NCI-H1417 treated with DMSO at 0.1 percent for 48 hours (cell line): ENCODE data around the gene SPIRE1.
"Not testable (repeated sequence)": the region's sequence is repeated elsewhere in the genome, so short reads cannot be mapped to it uniquely, and the experiment has no call there.

Experiments used
- DNase-seq: peaks from one replicate; lab custom pipeline; 2025; lab: John Stamatoyannopoulos, UW

SPIRE1 gene

GRCh38 chr18:12552879-12553242, 105.0 kb downstream of the SPIRE1 start:
- no peak for DNase-seq

GRCh38 chr18:12551943-12552878, 105.7 kb downstream of the SPIRE1 start:
- not testable (repeated sequence) for DNase-seq

DNA sequence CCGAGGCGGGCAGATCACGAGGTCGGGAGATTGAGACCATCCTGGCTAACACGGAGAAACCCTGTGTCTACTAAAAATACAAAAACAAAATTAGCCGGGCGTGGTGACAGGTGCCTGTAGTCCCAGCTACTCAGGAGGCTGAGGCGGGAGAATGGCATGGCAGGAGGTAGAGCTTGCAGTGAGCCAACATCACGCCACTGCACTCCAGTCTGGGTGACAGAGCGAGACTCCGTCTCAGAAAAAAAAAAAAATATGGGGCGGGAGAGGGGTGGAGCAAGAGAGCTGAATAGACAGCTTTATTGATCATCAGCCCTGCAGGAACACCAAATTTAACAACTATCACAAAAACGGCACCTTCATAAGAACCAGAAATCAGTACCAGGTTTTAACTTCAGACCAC, 106.4 kb downstream of the SPIRE1 start:
- DNase-seq: not testable (repeated sequence)

- no peak for DNase-seq
Measured at GRCh38 chr18:12543697-12544096, 114.2 kb downstream of the SPIRE1 start.

- no peak for DNase-seq
Measured at GRCh38 chr18:12540751-12541150, 117.2 kb downstream of the SPIRE1 start.

GRCh38 chr18:12539158-12539557, 118.7 kb downstream of the SPIRE1 start:
- DNase-seq: not testable (repeated sequence)

- no peak for DNase-seq
Measured at GRCh38 chr18:12534820-12535219, 123.1 kb downstream of the SPIRE1 start.

DNA sequence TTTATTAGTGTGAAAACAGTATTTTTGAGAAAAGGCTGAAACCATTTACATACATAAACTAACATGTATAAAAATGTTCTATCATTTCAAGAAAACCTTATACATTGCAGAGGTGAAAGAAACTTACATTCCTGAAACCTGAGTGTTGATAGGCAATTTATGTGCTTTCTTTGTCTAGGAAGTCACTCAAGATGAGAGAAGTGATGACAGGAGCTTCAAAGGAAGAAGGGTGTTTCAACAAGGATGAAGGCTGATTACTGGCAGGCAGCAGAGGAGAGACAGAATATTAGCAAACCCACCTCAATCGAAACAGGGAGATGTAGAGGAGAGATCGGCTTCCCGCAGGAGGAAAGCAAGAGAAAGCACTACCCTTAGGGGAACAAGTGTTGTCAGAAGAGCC, 125.2 kb downstream of the SPIRE1 start:
- DNase-seq: no peak

DNA sequence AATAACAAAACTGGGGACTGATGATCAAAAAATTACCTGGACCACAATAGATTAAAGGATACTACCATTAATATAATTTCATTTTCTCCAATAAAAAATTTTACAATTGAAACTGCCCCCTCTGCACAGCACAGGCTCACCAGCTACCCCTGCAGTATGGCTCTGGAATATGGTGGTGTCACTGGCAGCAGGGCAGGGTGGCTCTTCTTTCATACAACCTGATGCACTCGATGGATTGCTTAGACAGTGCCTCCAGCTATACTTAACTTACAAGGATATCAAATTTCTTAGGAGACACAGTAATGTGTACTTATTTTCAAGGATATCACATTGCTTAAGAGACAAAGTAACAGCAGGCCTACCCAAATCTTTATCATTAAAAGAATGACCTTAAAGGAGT, 126.2 kb downstream of the SPIRE1 start:
- no peak for DNase-seq

DNA sequence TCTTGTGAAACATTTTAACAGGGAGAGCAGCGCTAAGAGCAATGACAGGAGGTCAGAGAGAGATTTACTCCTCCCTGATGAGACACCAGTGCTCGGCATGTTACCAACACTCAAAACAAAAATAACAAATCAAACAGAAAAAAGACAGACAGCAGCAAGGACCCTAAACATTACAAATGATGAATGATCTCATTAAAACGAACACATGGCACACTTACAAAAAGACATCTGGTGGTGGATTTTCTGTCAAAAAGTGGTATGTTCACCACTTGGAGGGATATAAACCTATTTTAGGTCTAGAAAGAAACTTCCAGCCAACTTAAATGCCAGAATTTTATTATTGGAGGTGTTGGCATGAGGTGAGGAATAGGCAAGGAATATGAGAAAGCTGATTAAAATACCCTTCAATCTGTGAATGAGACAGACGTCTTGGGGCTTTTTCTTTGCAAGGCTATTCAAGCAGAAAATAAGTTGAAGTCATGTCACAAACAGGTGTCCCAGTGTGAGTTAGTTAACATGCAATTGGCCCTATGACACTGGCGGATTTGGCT, 137.4 kb downstream of the SPIRE1 start:
- no peak for DNase-seq

DNA sequence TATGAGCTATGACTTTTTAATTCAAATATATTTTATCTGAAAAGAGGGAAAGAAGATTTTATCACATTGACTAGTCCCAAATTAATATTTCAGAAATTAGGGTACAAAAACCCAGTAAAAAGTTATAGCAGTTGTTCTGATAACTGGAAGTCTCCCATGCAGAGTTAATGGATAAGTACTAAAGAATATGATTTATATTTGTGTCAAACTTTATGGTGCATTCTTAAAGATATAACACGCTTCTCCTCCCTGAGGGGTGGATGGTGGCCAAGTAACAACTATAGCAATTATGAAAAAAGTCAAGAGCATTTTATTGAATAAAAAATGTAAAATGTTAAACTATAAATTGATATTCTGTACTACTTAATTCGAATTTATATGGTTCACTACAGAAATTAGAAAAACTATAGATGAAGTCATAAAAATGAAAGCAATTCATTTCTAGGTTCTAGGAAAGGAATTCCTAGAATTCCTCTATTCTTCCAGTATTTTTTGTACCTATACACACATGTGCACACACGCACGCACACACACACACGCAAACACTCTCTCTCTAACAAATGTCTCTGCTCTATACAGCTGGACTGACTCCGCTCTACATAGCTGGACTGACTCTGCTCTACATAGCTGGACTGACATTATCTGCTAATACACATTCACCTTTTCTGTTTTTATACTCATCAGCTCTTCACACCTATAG, 138.9 kb downstream of the SPIRE1 start:
- DNase-seq: no peak

GRCh38 chr18:12518326-12518725, 139.6 kb downstream of the SPIRE1 start:
- no peak for DNase-seq

DNA sequence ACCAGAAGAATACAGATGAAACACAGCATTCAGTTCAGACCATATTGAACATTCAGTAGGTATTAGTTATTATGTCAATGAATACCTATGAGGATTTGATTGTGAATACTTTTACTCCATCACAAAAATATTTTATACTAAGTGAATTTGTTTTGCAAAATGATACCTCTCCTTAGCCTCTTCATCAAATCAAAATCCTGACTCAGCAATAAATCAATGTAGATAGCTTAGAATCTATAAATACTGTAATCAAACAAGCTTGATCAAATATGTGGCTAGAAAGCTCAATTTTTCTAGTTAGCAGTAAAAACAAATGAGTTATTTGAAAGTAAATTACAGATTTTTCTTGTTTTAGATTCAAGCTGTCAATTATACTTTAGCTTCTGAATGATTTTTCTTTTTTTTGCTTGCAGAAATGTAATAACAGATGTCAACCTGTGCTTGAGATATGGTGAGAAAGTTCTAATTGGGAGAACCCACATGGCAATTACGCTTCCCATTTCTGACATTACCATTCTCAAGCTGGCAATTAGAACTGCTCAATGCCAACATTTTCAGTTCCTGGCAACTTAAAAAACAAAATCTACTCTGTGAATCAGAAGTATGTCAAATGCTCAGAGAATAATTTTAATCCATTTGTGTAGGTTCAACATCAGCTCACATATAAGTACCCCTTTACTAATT, 140.6 kb downstream of the SPIRE1 start:
- no peak for DNase-seq

DNA sequence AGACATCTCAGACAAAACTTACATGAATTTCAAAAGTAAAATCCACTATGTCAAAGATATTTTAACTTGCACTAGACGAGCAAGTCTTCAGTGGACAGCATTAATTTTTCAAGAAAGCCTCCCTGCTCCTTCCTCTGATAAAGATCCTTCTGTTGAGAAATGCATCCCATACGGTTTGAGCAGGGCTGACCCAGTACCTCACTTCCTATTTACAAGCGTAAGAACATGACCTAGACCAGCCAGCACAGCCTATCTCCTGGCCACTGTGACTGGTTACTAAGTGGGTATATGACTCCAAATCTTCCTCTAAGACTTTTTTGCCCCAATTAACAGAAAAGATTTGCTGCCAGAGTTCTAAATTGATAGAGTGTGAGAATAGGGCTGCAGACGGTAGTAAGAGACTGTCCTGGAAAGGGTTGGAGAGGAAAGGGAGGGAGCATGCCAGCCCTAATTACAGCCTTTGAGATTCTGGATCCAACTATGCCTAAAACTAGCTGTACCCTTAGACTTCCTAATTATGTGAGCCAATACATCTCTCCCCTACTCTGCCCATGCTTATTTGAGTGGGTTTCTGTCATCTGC, 141.8 kb downstream of the SPIRE1 start:
- DNase-seq: no peak

DNA sequence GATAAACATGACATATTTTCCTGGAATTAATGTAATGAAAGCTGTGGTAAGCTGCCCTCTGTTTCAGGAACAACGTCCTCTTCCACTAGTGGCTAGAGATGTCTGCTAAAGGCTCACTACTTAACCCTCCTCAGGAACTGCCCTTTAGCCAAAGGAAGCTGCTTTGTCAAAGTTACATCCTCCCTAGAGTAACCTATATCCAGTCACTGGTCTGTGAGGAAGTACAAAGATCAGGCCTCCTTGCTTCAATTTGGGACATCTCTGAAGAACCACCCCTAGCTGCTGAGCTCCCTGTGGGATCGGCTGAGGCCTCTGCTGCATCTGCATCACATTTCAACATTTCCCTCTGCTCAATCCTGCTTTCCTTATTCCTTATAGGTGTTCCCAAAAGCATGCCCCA, 142.4 kb downstream of the SPIRE1 start:
- no peak for DNase-seq

- no peak for DNase-seq
Measured at GRCh38 chr18:12507007-12507406, 150.9 kb downstream of the SPIRE1 start.

DNA sequence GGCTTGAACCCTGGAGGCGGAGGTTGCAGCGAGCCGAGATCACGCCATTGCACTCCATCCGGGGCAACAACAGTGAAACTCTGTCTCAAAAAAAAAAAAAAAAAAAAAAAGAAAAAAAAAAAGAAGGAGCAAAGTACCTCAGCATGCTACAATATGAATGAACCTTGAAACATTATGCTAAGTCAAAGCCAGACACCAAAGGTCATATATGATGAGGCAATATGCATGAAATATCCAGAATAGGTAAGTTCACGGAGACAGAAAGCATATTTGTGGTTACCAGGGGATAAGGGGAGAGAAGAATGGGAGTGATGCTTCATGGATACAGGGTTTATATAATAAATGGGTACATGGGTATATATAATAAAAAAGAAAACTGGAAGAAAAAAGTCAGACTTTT, 156.9 kb downstream of the SPIRE1 start:
- DNase-seq: no peak

GRCh38 chr18:12497839-12498238, 160.1 kb downstream of the SPIRE1 start:
- DNase-seq: no peak

DNA sequence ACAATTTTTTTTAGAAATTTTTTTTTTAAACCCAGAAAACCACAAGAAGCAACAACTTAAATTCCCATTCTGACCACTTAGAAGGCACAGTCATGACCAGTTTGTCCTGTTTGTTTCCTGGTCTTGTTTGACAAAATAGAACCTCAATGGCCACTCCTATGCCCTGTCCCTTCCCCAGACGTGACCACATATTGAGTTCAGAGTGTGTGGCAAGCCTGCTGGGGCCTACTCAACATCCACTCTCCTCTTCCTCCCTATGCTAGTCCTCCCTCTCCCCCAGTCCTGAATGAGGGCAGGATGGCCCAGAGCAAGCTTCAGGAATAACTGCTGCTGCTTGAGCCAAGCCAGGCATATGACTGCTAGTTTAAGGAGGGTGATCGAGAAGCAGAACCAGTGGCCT, 160.6 kb downstream of the SPIRE1 start:
- DNase-seq: no peak

GRCh38 chr18:12492907-12493306, 165.0 kb downstream of the SPIRE1 start:
- no peak for DNase-seq

GRCh38 chr18:12491611-12492435, 166.1 kb downstream of the SPIRE1 start:
- DNase-seq: no peak
